Fibroblast of lung (primary cell): ENCODE measurements around the gene STK10.

ENCODE experiments used
- EZH2 ChIP-seq: IDR thresholded peaks from 2 replicates; pipeline ENCODE4 v1.5.1; 2012; ENCODE audit warnings: low read length, control low read depth, mild to moderate bottlenecking; ENCODE audit errors: missing control alignments
- TF ChIP-seq, protein P1 (sequence below), 2 donors: IDR thresholded peaks in 1 of 2; conservative IDR thresholded peaks in 1 of 2; 1 replicate in 1 of 2; 2 replicates in 1 of 2; pipeline ENCODE4 v1.5.1; 2011 to 2012; ENCODE audit warnings: low read length in 2 of 2, control low read depth in 1 of 2, inconsistent platforms in 1 of 2, low read depth in 1 of 2, mild to moderate bottlenecking in 1 of 2

DNA sequence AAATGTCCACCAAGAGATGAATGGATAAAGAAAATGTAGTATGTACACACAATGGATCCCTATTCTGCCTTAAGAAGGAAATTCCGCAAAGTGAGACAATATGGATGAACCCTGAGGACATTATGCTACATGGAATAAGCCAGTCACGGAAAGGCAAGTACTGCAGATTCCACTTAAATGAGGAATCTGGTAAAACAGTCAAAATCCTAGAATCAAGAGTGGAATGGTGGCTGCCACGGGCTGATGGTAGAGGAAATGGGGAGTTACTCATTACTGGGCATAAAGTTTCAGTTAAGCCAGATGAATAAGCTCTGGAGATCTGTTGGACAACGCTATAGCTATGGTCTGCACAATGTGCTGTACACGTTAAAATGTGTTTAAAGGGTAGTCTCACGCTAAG, 47.2 kb downstream of the STK10 start:
- TF ChIP-seq, protein P1, sequence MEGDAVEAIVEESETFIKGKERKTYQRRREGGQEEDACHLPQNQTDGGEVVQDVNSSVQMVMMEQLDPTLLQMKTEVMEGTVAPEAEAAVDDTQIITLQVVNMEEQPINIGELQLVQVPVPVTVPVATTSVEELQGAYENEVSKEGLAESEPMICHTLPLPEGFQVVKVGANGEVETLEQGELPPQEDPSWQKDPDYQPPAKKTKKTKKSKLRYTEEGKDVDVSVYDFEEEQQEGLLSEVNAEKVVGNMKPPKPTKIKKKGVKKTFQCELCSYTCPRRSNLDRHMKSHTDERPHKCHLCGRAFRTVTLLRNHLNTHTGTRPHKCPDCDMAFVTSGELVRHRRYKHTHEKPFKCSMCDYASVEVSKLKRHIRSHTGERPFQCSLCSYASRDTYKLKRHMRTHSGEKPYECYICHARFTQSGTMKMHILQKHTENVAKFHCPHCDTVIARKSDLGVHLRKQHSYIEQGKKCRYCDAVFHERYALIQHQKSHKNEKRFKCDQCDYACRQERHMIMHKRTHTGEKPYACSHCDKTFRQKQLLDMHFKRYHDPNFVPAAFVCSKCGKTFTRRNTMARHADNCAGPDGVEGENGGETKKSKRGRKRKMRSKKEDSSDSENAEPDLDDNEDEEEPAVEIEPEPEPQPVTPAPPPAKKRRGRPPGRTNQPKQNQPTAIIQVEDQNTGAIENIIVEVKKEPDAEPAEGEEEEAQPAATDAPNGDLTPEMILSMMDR (conservative IDR thresholded peaks at IDR 0.05 in 1 of 2, IDR thresholded peaks at IDR 0.05 in 1 of 2; ENCODE audit: low read depth in 1 of 2, low read length in 2 of 2): no peak
- no peak for TF ChIP-seq EZH2
